IPS DF 19.7 (cell line): Measurements from ENCODE around the gene ZNF436.
A peak's percentile ranks its signal among the peaks of the same experiment; 100 is the strongest.

ENCODE experiments used
- DNase-seq: peaks from one replicate; pipeline ENCODE4 v3.0.0-alpha.2; 2013; ENCODE audit warnings: low read depth, low spot score

ZNF436 gene

DNA sequence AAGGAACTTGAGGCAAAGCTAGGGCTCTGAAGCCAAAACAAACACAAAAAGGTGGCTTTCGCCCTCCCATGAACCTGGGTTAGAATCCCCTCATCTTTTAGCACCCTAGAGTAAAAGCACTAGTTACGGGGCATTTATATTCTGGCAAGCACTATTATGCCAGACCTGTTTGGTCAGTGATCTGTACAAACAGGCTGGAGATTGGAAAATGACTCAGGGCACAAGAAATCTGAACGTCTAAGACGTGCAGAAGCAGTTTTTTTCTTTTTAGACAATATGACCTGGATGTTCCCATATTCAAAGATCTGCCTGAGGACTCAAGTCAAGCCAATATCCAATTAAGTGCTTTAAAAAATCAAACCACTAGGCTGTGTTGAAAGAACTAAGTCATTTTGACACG is 3.0 kb downstream of the ZNF436 start:
- DNase-seq = no peak

DNA sequence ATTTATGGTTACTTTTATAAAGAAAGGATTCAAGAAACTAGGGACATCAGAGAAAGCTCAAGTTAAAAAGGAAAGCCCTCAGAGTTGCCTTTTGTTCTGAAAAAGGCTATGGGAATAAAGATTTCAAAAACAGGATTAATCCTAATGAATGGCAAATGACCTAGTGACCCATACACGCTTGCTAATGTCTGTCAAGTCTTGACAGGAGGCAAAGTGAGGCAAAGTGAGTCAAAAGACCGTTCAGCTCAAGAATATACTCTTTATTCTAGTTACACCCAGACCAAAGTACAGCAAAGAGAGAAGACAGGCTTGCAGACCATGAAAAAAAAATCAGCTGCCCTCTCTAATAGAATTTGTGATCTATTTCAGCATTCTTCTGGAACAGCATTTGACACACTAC is 3.5 kb downstream of the ZNF436 start:
- DNase-seq = no peak

DNA sequence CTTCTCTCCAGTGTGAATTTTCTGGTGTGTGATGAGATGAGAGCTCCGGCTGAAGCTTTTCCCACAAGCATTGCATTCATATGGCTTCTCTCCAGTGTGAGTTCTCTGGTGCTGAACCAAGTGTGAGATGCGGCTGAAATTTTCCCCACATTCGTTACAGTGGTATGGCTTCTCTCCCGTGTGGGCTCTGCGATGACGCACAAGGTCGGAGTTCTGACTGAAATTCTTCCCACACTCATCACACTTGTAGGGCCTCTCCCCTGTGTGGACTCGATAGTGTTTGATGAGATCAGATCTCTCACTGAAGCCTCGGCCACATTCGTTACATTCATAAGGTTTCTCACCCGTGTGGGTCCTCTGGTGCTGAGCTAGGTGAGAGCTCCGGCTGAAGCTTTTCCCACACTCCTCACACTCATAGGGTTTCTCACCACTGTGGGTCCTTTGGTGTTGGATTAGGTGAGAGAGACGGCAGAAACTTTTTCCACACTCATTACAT is 7.4 kb downstream of the ZNF436 start:
- DNase-seq = no peak

DNA sequence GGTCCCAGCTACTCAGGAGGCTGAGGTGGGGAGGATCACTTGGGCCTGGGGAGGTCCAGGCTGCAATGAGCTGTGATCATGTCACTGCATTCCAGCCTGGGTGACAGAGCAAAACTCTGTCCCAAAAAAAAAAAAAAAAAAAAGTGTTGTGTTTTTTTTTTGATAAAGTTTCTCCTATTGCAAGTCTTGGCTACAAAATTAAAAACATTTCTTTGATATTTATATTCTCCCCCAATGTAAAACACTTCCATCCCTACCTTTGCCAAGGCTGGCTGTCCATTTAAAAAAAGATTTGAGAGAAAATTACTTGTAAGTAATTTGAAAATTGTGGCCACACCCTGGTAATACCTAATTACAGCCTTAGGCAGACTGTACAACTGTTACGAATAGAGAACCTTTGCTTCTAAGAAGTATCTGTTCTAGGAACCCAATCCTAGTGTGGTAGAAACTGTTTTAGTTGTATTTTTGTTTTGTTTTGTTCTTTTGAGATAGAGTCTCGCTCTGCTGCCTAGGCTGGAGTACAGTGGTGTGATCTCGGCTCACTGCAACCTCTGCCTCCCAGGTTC is 11.2 kb downstream of the ZNF436 start:
- no peak for DNase-seq

DNA sequence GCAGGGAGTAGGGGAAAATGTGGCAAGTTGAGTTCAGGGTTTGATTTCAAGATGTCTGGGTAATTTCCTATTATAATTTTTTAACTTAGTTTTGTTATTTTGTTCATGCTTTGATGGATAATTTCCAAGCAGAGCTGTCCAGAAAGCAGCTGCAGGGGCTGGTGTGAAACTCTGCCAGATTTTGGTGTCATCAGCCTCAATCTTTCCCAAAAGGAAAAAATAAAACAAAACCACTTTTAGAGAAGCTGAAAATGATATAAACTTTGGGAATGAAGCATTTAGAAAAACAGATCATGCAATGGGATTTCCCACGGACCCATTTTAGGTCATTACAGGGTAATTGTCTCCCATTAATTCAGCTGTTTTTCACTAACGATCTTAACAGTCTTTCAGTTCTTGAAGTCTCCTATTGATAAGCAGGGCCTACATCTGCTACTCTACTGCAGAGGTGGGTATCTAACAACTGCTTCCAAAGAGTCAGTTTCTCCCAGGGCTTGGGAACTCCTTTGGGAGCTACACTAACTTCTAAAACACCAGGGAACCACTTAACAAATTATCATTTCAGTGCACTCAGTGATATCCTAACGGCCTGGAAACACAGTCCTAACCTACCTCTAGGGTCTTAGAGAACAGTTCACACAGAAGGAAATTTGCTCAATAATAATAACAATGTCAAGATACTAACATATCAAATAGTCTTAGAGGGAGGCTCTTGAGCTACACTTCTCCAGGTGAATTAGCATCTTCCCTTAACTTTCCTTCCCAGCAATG is 12.3 kb downstream of the ZNF436 start:
- DNase-seq = peak; percentile 96

DNA sequence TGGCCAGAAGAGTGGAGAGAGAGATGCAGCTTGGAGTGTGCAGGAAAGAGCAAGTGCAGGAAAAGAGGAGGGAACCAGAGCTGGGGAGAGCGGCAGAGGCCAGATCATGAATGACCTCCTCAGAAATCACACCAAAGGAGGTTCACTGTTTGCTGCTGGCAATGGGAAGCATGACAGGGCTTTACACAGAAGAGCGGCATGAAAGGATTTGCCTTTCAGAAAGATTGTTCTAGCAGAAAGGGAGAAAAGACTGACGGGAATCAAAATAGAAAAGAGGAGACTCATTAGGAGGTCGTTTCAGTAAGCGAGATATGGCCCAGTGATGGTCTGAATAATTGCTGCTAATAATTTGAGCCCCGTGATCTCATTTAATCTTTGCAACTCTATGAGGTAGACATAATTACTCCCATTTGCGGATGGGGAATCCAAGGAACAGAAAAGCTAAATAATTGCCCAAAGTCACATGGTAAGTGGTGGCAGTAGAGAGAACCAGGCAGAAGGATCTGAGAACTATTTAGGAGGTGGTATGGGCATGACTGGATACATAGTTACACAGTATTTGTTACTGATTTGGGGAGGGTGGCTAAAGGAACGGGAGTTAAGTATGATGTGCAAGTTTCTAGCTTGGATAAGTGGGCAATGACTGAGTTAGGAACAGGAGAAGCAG is 13.0 kb downstream of the ZNF436 start:
- no peak for DNase-seq

DNA sequence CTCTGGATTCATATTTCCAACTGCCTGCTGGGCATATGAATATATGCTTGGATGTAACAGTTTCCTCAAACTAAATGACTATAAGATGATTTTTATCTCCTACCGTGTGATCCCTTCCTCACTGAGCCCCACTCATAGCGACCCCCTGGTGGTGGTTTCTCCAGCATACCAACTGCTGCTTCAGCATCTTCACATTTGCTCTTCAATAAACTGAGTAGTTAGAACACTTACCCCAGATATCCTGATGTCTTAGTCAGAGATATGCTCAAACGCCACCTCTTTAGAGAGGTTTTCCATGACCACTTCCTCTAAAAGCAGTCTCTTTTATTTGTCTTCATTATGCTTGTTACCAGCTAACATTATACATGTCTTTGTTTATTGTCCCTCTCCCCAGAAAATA is 15.4 kb downstream of the ZNF436 start:
- no peak for DNase-seq

DNA sequence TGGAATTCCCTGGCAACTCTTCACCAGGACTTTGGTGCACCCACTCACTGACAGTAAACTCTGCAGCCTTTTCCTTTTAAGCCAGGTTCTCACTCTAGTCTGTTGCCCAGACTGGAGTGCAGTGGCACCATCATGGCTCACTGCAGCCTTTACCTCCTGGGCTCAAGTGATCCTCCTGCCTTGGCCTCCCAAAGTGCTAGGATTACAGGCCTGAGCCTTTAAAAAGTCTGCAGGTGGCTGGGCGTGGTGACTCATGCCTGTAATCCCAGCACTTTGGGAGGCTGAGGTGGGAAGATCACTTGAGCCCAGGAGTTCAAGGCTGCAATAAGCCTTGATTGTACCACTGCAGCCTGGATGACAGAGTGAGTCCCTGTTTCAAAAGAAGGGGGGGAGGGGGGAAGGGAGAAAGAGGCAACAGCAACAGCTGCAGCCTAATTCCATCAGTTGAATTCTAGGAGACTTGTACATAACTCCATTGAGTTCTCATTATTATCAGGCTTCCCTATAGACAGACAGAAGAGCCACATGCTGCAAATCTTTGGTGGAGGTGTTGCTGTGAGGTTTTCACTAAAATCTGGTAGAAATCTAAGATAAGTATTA is 17.4 kb downstream of the ZNF436 start:
- no peak for DNase-seq

DNA sequence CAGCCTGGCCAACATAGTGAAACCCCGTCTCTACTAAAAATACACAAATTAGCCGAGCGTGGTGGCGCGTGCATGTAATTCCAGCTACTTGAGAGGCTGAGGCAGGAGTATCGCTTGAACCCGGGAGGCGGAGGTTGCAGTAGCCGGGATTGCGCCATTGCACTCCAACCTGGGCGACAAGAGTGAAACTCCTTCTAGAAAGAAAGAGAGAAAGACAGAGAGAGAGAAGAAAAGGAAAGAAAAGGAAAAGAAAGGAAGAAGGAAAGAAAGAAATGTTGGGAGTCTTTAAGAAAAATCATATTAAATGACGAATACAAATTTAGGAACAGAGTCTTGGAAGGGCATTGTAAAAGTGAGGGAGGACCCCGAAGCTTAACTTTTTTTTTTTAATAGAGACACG is 23.7 kb downstream of the ZNF436 start:
- DNase-seq = no peak

DNA sequence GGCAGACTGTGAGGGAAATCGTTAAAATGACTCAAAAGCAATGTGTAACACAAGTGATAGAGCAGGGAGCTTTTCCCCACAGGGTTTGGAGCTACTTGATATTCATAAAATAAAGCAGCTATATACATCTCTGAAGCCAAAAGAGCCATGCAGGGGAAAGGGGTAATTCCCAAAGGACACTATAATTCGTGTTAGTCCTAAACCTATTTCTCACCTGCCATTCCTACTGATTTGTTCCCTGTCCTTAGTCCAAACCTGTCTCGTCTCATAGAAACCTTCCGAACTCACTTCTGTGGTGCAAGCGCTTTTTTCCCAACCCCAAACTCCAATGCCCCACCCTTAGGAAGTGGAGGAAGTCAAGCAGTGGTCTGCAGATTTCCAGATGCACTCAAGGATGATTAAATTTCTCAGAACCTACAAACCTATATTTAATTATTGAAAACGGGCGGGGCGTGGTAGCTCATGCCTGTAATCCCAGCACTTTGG is 24.6 kb downstream of the ZNF436 start:
- no peak for DNase-seq

DNA sequence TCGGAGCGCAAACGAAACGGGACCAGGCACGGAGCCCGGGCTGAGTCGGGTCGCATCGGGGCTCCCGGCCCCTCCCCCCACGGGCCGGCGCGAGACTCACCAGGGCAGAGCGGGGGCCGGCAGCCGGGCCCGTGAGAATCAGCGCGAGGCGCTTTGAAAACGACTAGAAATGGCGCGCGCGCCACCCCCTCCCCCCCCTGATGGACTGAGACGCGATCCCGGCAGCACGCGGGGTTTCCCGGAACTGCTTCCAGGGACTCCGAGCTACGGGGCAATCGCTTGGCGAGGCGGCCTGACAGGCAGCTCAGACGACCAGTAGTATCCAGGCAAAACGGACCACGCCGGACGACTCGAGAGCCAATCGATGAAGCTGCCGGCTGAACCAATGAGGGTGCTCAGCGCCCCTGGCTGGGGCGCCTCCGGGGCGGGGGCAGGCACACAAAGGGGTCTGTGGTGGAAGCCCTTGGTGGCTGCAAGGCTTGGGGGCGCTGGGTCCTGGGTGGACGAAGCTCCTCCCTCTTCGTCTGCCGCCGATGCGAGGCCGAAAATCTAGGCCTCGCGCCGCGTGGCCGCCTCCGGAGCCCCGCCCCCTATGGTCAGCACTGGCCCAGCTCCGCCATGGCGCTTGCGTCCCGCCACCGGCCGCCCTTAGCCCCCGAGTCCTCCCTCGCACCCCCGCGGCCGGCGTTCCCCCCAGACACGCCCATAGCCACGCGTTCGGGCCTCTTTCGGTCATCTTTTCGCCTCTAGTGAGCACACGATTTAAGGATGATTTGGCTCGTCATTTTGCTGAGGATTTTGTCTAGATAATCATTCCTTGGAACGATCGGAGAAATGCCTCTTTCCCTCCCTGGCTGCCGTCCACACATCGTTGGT is 25.3 kb downstream of the ZNF436 start, which contains the start of gene HNRNPR:
TSS of gene HNRNPR (minus strand) at position 174 of the 876 bp plus-strand sequence. CDS start 3,276 bp downstream, outside the sequence.
- peak; percentile 100 for DNase-seq

DNA sequence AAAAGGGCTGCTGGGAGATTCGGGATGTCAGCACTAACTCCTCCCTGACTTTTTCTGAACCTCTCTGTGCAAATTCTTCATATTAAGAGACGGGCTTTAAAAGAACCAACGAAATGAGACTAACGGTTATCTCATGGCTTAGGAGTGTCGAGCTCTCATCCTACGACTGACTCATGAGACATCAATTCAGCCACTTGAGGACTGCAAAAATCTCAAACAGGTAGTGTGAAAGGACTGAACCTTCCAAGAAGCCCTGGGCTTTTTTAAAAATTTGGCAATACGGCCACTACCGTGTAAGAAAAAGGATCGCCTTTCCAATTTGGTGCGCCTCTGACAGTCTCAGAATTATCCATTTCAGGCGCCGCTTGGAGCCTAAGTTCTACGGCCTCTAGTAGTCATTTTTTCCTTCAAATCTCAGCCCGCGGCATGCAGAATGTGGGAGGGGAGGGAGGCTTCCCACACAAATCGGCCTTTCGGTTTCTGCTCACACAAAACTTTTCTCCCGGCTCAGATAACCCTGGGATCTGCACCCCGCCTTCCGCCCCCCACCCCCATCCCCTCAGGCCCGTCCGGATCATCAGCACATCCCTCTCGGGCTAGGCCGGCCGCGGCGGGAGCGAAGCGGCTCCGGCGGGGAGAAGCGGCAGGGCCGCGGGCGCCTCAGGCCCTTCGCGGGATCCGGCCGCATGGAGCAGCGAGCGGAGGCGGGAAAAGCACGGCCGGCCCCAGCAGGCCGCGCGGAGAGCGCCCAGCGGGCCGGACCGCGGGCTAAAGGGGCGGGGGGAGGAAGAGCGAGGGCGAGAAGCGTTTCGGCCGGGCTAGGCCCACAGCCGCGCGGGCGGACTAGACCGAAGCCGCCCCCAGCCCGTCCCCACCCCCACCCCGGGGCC is 26.2 kb downstream of the ZNF436 start:
- DNase-seq = no peak

DNA sequence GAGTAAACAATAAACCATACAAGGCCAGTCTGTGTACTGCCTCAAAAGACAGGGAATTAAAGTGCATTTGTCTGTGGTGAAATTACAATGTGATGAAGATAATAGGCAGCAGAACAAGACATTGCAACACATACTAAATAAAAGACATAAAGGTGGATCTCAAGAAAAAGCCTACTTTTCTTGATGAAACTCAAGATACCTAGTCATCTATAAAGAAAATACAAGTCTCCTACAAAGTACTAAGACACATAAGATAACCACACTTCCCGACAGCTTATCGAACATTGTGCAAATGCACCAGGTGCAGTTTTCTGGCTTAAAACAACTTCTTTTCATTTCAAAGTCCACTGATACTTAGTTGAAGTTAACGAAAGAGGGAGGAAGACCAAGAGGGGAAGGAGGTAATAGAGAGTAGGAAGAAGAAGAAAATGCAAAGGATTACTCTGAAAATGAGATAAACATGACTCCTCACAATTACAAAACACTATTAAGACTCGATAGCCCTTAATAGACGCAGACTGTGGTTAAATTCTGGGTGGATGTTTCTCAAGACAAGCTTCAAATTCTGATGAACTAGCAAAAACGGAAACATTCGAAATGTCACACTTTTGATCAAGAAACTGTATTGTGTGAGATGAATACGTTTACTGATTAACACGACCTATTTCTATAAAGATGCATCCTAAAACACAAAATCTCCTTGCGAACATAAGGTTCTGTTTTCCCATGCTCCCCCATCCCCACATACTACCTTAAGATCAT is 27.5 kb downstream of the ZNF436 start:
- no peak for DNase-seq

DNA sequence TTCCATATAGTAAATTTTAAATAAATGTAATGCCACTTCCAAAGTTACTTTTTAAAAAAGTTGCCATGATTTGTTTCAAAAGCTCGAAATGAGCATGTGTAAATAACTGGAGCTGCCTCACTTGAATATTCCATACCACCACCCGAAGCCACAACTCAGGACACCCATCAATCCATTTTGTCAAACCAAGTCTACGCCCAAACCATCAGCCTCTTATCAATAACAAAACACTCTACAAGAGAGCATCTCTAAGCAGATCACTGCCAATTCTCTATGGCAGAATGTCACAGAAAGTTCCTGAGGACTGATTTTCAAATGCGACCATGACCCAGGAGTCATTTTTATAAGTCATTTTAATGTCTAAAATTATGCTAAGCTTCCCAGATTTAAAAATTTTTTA is 30.0 kb downstream of the ZNF436 start:
- DNase-seq = no peak

DNA sequence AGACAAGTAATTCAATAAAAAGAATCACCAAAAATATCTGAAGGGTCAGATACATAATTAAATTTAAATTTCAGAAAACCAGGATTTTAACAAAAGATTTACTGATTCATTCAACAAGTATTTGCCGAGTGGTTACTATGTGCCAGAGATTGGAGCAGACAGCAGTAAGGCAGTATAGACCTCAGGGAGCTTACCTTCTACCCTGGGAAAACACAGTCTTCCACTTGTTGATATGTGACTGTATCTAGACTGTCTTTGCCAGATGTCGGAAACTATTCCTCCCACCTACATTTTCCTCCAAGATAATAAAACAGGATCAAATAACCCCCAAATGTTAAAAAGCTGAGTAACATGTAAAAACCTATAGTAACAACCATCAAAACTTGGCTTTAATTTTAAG is 31.8 kb downstream of the ZNF436 start:
- no peak for DNase-seq

DNA sequence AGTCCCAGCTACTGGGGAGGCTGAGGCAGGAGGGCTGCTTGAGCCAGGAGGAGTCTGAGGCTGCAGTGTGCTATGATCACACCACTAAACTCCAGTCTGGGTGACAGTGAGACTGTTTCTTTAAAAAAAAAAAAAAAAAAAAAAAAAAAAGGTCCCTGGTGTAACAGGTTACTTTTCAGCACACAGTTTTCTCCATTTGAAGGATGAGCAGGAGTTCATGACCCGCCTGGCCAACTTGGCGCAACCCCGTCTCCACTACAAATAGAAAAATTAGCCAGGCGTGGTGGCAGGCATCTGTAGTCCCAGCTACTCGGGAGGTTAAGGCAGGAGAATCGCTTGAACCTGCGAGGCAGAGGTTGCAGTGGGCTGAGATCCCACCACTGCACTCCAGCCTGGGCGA is 37.9 kb downstream of the ZNF436 start:
- DNase-seq = no peak

DNA sequence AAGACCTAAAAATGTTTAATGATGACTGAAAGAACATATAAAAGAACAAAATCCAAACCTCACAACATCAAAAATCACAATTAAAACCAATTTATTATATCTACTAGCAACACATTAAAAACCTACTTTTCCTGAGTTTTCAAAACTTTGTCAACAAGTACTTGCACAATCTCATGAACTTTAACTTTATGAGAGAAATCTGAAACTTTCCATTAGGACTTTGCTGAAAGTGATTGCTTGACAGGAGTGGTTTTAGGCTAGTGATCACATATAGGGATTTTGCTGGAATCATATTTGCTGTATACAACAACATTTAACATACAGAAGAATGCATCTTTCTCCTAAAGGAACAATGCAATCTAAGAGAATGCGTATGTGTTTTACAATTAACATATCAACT is 38.8 kb downstream of the ZNF436 start:
- no peak for DNase-seq

DNA sequence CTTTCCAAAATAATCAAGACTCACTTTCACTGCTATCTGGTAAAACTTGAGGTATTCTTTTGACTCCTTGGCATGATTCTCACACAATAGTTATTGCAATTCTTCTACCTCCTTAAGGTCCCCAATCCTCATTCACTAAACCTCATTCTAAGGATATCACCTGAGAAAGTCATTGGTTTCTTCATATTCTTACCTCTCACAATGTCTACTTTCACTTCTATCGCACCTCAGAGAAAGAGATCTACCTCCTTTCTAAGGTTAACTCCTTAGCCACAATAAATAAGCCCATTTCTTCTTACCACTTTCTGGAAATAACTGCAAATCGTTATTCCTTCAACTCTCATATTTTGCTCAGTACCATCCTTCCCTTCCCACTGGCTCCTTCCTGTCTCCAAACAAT is 44.2 kb downstream of the ZNF436 start:
- no peak for DNase-seq

DNA sequence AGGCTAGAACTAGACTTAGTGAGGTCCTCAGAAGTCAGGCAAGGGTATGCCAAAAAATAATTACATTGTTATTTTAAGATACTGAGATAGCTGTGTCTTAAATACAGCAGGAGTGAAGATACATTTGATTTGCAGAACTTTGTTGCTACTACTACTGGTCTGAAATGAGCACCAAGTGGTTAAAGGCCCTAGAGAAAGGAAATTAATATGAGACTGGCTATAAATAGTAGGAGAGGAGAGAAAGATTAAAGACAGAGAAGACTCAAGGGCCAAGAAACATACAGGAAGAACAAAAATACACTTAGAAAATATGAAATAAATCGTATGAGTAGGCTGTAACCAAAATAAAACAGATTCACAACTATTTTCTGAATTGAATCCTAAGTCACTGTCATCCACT is 46.9 kb downstream of the ZNF436 start:
- no peak for DNase-seq
